HG02870 (cell line): Measurements from ENCODE around the gene VTN.
A peak's percentile ranks its signal among the peaks of the same experiment; 100 is the strongest.

Source experiments
- ATAC-seq: cut with Tn5 transposase; IDR thresholded peaks from one replicate; pipeline ENCODE4 v1.9.1; 2021; ENCODE audit warnings: mild to moderate bottlenecking, moderate library complexity; ENCODE audit not compliant: unreplicated experiment

The VTN gene

DNA sequence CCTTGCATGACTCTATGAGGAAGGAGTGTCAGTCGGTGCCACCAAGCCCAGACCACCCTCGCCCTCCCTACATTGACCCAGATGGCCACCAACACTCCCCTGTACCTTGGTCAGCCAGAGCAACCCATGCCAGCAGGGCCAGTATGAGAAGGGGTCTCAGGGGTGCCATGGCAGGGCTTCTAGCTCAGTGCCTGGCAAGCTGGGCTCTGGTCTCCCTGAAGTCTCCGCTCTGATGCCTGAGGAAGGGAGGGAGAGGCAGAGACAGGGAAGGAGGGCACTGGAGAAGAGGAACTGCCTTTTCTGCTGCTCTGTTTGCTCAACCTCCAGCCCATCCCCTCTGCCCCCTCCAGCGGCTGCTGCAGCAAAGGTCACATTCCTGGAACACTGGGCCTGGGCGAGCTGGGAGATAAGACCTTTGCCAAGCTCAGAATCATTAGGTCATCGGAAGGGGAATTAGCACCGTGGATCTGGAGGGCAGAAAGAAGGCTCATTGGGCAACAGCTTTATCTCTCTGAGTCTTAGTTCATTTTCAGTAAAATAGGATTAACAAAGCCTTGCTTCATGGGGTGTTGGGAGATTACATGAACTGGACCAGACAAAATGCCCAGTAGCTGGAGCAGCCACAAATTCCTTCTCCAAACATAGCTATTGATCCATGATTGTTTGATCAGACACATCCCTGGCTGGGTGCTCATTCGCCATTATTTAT is at the start of gene VTN:
Gene VTN (minus strand): TSS at position 273 of the 709 bp plus-strand sequence. CDS start 104 bp downstream, at position 169.
- ATAC-seq, result no peak

- ATAC-seq, result no peak
These were observed 46.7 kb upstream of the VTN start for GRCh38 chr17:28416703-28417311.

GRCh38 chr17:28415886-28416285 is 45.8 kb upstream of the VTN start:
- ATAC-seq, result no peak

DNA sequence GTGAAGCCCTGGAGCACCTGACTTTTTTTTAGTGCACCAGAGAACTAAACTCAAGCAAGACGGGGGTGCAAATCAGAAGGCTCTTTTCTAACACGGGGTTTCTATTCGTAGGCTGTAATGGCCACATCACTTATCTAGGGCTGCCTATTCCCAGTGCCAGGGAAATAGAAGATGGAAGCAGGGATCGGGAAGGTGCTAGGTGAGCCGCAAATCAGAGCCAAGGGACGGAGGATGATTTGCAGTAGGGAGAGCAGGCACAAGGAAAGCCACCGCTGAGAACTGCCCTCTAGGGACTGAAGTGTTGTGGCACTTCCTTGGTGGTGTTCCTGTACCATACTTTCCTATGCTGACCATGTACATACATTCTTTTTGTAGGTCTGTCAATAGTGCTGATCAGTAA is 43.7 kb upstream of the VTN start:
- no peak for ATAC-seq

DNA sequence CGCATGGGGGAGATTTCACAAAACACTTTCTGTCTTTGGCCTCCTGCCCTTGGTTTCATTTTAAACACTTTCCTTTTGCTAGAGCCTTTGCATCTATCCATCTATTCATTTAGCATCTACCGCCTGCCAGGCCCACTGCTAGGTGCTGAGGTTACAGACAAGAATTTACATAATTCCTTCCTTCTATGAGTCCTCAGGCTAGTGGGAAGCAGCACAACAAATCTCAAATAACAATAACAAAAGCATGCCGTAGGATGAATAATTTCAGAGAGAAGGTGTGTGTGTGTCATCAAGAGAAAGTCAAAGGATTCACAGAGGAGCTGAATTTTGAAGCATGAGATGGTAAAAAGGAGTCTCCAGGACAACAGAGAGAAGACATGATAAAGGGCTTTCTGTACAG is 42.0 kb upstream of the VTN start:
- no peak for ATAC-seq

DNA sequence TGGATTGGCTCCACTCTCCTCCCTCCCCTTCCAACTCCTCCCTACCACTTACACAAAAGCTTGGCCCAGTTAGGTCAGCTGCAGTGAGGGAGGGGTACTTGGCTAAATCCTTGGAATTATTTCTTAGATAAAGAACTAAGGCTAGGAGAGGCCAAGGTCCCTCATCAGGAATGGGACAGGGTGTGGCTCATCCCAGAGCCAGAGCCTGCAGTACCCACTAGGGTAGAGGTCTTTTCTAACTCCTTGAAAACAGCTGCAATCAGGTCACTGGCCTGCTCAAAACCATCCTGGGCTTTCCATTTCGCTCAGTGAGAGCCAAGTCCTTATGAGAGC is 37.8 kb upstream of the VTN start:
- ATAC-seq, result no peak

DNA sequence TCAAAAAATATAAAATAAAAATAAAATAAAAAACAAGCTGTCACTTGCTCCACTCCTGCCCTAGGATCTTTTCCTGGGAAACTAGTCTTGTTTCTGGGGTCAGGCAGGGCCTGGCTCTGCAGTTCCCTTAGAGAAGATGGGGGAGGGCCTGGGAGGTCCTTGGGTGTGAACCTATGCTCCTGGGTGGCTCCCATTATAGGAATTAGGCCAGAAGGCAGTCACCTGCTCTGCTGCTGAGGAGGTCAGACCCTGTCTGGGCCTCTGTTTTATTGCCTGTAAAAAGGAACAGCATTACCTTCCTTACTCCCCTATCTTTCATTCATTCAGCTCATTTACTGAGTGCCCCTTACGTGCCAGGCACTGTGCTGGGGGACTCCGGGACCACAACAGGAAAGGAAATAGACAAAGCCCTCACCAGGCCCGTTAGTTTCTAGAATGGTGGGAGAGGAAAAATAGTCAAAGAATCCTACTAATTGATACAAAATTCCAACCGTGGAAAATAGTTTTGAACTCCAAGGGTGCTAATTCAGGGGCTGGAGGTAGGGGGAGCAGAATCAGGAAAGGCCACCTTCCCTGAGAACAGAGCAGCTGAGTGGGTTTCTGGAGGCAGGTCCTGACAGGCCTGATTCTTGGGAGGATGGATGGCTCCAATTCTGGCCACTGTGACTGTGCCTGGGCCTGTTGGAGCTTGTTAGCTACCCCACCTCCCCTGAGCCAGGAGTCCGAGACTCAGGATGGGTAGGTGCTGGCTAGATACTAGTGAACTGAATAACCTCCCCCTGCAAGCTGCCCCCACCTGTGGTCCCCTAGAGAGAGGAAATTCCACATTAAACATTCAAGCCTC is 37.2 kb upstream of the VTN start:
- no peak for ATAC-seq

- ATAC-seq, result peak; percentile 14
These were observed 36.3 kb upstream of the VTN start for GRCh38 chr17:28406473-28406814.

DNA sequence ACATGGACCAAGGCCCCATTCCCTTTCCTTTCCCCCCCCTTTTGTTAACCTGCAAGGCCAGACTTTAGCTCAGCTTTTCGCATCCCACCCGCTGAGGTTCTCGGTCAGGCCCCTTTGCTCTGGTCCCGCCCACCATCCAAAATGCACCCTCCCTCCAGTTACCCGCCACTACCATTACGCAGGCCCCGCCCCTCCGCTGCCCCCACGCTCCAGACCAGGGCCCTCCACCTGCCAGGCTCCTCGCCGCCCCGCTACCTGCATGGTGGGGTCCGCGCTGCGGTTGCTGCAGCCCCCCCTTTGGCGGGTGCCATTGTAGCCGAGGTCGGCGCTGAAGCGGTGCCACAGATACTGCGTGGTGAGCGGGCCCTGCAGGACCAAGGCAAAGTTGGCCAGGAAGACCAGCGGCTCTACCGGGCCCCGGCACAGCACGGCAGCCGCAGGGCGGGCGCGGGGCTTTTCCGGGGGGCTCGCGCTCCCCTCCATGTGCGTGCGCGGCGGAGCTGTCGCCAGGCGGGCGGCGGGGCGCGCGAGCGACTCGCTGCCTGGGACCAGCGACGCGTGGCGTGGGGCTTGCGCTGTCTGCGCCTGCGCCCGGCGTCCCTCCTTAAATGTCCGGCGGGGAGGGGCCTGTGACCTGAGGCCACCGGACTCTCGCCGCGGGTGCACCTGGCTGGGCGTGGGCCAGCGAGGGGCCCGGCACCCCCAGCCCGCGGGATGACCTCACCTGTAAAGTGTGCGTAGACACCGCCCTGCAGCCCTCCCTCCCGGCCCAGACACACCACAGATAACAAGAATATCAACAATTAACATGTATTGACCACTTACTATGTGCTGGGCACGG is 35.7 kb upstream of the VTN start, which contains the start of gene SLC46A1:
Gene SLC46A1 (minus strand): TSS at position 581 of the 841 bp plus-strand sequence. CDS start 98 bp downstream, at position 483.
- peak; percentile 63 for ATAC-seq

DNA sequence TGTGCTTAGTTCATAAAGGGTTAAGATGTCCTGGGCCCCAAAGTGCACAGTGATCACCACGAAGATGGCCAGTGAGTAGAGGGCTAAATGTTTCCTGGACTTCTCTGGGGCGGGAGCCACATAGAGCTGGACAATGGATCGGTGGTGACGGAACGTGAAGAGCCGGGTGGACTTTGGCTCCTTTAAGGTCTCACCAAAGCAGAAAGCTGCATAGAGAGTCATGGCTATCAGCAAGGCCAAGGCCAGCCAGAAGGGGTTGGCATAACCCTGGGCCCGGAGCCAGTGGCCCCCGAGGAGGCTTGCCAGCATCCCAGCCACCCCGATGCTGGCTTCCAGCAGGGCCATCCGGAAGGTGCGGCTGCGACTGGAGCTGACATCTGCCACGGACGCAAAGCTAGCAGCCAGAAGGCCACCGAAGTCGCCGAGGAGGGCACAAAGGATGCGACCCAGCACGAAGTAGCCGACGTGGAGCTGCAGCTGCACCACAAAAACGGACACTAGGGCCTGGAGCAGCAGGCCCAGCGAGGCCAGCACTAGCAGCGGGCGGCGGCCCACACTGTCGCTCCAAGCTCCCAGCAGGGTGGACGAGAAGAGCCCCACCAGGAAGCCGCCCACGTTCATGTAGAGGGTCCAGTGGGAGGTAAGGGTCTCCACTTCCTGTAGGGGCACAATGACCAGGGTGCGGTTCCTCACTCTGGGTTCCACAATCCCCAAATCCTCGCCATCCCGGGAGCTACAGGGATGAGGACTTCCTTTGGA is 34.9 kb upstream of the VTN start:
- no peak for ATAC-seq

DNA sequence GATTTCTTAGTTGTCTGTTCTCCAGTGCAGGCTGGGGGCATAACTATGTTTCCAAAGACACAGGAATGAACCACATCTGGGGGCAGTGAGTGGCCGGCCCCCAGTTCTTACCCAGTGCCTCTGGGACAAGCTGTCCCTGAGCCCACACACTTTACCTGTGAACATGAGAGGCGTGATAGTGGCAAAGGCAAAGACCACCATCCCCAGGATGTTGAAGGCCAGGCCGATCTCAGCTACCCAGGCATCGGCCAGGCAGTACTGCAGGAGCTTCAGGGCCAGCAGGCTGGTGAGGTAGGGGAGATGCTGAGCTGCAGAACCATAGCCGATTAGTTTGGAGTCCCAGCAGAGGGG is 34.3 kb upstream of the VTN start:
- ATAC-seq, result no peak

GRCh38 chr17:28404007-28404406 is 33.9 kb upstream of the VTN start:
- ATAC-seq, result no peak

- ATAC-seq, result no peak
These were observed 32.7 kb upstream of the VTN start for GRCh38 chr17:28402844-28403243.

- ATAC-seq, result no peak
These were observed 32.1 kb upstream of the VTN start for GRCh38 chr17:28402224-28402630.

GRCh38 chr17:28399808-28400207 is 29.7 kb upstream of the VTN start:
- ATAC-seq, result no peak

DNA sequence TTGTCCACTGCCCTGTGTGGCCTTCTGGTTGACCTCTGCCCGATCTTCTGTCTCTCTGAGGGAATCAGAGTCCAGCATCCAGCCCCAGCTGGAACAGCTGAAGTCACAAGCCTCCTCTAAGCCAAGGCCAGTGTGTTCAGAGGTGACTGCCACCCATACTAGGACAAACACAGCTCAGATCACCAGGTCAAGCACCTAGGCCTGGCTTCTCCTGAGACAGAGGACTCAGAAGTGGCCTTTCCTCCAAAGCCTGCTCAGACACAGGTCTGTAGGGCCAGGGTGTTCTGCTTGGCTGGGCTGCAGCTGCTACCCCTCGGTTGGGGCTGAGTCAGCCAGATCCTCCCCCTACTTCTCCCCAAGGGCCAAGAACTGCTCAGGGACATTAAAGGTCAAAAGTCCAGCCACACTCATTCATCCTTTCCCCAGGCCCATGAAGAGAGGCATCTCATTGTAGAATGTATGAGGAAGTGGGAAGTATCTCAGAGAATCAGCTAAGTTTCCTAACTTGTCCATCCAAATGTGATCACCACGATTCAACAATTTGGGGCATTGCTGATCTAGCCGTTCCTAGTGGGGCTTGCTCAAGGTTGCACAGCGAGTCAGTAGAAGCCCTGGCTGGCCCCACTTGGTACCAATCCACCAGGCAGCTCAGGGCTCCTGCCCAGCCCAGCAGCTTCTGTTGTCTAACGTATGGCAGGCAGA is 28.3 kb upstream of the VTN start:
- ATAC-seq, result no peak

- no peak for ATAC-seq
These were observed 27.7 kb upstream of the VTN start for GRCh38 chr17:28397687-28398279.

- ATAC-seq, result no peak
These were observed 27.2 kb upstream of the VTN start for GRCh38 chr17:28397275-28397674.

GRCh38 chr17:28396635-28397239 is 26.6 kb upstream of the VTN start:
- ATAC-seq, result no peak
